ENCODE measurements around the gene NIPAL3. TPM values are rescaled to one million over a fixed set of nuclear protein-coding genes. Genes with fewer than 3 reads are reported as not detected.

NIPAL3 gene
- total RNA-seq, 2 experiments from 2014 or later: 58.1 to 59.2 TPM

GRCh38 chr1:24392982-24393650, 22.5 kb upstream of the NIPAL3 start:
- H3K36me3 Mint-ChIP-seq (ENCODE audit: low read depth): peaks cover 4% of the 10 kb centered on the region
- no peak overlapping the region for H3K4me3 Mint-ChIP-seq
- DNase-seq: no peak
- peak overlapping the region; percentile 86 for H3K27ac Mint-ChIP-seq
- CTCF ChIA-PET: interaction anchor here (0.6 to 7.5 kb wide), 28 partner anchors 9 to 267 kb away, joined by 3 to 304 read pairs (median 4); partner anchors contain the start of genes NIPAL3 and STPG1
- no peaks in the 10 kb centered on the region for H3K9me3 Mint-ChIP-seq
- no peaks in the 10 kb centered on the region for H3K27me3 Mint-ChIP-seq (ENCODE audit: low read depth)
- intact Hi-C loops (cut with micrococcal nuclease): loop anchor here (1.0 to 10.0 kb wide), 4 partner anchors 22 to 442 kb away; partner anchors contain the start of gene NIPAL3
- peaks cover 47% of the 10 kb centered on the region for H3K4me1 Mint-ChIP-seq (ENCODE audit: low read depth)

DNA sequence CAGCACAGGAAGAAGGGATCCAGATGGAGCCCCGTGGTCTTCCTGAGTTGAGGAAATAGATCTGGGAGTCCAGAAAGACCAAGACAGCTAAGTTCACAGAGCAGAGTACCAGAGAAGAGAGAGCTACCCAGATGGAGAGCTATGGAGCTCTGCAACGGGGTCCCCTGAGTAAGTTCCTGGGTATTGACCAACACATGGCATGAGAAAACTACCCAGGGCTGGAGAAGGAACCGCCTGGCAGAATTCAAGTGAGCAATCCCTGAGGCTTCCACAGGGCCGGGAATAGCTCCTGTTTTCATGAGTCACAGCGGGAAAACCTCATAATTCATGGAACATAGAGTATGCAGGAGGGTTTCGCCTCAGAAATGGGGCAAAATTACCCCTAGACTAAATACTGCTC, 21.7 kb upstream of the NIPAL3 start:
- Mint-ChIP-seq H3K4me3 (no peak overlapping the region), H3K4me1 (ENCODE audit: low read depth) (peaks cover 47% of the 10 kb centered on the region), H3K9me3 (no peaks in the 10 kb centered on the region), H3K36me3 (ENCODE audit: low read depth) (peaks cover 4% of the 10 kb centered on the region), H3K27ac (no peak overlapping the region), H3K27me3 (ENCODE audit: low read depth) (no peaks in the 10 kb centered on the region)
- intact Hi-C loops (cut with micrococcal nuclease): loop anchor here (10.0 kb wide), 1 partner anchor 441 kb away; no protein-coding TSS in a partner anchor
- CTCF ChIA-PET: interaction anchor here (0.8 to 7.5 kb wide), 16 partner anchors 9 to 249 kb away, joined by 3 to 304 read pairs (median 14); partner anchors contain the start of genes NIPAL3 and STPG1
- DNase-seq: no peak

GRCh38 chr1:24400065-24400464, 15.5 kb upstream of the NIPAL3 start:
- Mint-ChIP-seq H3K27me3 (ENCODE audit: low read depth) (no peaks in the 10 kb centered on the region), H3K9me3 (no peaks in the 10 kb centered on the region), H3K27ac (no peak overlapping the region), H3K4me1 (ENCODE audit: low read depth) (peaks cover 13% of the 10 kb centered on the region), H3K36me3 (ENCODE audit: low read depth) (peaks cover 13% of the 10 kb centered on the region), H3K4me3 (no peak overlapping the region)
- DNase-seq: no peak
- intact Hi-C loops (cut with micrococcal nuclease): no loop called here
- CTCF ChIA-PET: interaction anchor here (0.9 to 2.4 kb wide), 7 partner anchors 9 to 201 kb away, joined by 3 to 8 read pairs (median 3); partner anchors contain the start of genes NIPAL3 and STPG1

DNA sequence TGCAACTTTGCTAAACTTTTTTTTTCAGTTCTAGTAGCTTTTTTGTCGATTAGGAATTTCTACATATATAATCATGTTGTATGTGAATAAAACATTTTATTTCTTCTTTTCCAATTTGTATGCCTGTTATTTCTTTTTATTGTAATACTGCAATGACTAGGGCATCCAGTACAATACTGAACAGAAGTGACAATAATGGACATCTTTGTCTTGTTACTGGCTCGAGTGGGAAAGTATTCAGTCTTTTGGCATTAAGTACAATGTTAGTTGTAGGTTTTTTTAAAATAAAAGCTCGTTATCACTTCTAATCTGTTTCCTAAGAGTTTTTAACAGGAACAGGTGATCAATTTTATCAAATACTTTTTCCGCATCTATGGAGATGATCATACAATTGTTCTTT, 11.8 kb upstream of the NIPAL3 start:
- Mint-ChIP-seq H3K27ac (no peak overlapping the region), H3K36me3 (ENCODE audit: low read depth) (peaks cover 11% of the 10 kb centered on the region), H3K27me3 (ENCODE audit: low read depth) (no peaks in the 10 kb centered on the region), H3K4me3 (no peak overlapping the region), H3K4me1 (ENCODE audit: low read depth) (peaks cover 12% of the 10 kb centered on the region), H3K9me3 (no peaks in the 10 kb centered on the region)
- intact Hi-C loops (cut with micrococcal nuclease): no loop called here
- no peak for DNase-seq
- CTCF ChIA-PET: interaction anchor here (0.8 to 2.0 kb wide), 5 partner anchors 9 to 205 kb away, joined by 3 to 9 read pairs (median 5); partner anchors contain the start of genes NIPAL3 and STPG1

DNA sequence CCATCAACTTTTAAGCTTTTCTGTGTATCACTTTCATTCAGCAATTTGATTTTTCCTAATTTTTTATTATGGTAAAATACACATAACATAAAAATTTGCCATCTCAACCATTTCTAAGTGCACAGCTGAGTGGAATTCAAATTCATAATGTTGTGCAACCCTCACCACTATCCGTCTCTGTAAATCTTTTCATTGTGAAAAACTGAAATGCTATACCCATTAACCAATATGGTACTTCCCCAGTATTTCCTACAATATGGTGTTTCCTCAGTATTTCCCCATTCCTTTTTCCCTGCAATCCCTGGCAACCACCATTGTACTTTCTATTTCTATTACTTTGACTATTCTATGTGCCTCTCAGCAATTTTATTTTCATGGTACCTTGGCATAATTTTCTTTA, 8.8 kb upstream of the NIPAL3 start:
- H3K4me3 Mint-ChIP-seq: no peak overlapping the region
- CTCF ChIA-PET: interaction anchor here (0.7 to 1.2 kb wide), 2 partner anchors 21 to 207 kb away, joined by 3 read pairs; no protein-coding TSS in a partner anchor
- intact Hi-C loops (cut with micrococcal nuclease): no loop called here
- DNase-seq: no peak
- no peak overlapping the region for H3K27ac Mint-ChIP-seq
- H3K4me1 Mint-ChIP-seq (ENCODE audit: low read depth): peaks cover 7% of the 10 kb centered on the region
- H3K36me3 Mint-ChIP-seq (ENCODE audit: low read depth): no peaks in the 10 kb centered on the region
- no peaks in the 10 kb centered on the region for H3K27me3 Mint-ChIP-seq (ENCODE audit: low read depth)
- no peaks in the 10 kb centered on the region for H3K9me3 Mint-ChIP-seq

GRCh38 chr1:24409535-24409934, 6.1 kb upstream of the NIPAL3 start:
- CTCF ChIA-PET: interaction anchor here (0.6 to 2.7 kb wide), 7 partner anchors 10 to 227 kb away, joined by 3 to 8 read pairs (median 4); no protein-coding TSS in a partner anchor
- intact Hi-C loops (cut with micrococcal nuclease): no loop called here
- no peak overlapping the region for H3K4me3 Mint-ChIP-seq
- H3K9me3 Mint-ChIP-seq: no peaks in the 10 kb centered on the region
- no peaks in the 10 kb centered on the region for H3K27me3 Mint-ChIP-seq (ENCODE audit: low read depth)
- H3K36me3 Mint-ChIP-seq (ENCODE audit: low read depth): no peaks in the 10 kb centered on the region
- DNase-seq: no peak
- peaks cover 18% of the 10 kb centered on the region for H3K4me1 Mint-ChIP-seq (ENCODE audit: low read depth)
- no peak overlapping the region for H3K27ac Mint-ChIP-seq

DNA sequence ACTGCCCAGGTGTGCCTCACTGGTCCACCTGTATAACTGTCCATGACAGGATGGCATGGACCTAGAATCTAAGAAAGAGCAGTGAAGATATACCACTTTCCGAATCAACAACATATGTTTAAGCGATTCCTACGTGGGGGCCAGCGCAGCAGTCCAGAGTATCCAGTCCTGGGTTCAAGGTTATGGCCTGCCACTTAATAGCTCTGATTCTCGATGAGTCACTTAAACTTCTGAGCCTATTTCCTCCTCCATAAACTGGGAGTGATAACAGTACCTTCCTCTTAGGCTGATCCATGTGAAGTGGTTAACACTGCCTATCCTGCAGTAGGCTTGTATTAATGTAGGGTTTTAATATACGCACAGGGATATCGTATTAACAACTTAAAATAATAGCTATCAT, 4.9 kb upstream of the NIPAL3 start:
- intact Hi-C loops (cut with micrococcal nuclease): no loop called here
- no peaks in the 10 kb centered on the region for H3K36me3 Mint-ChIP-seq (ENCODE audit: low read depth)
- H3K27ac Mint-ChIP-seq: no peak overlapping the region
- no peaks in the 10 kb centered on the region for H3K27me3 Mint-ChIP-seq (ENCODE audit: low read depth)
- no peak for DNase-seq
- CTCF ChIA-PET: interaction anchor here (0.7 to 3.6 kb wide), 5 partner anchors 17 to 209 kb away, joined by 3 to 20 read pairs (median 3); no protein-coding TSS in a partner anchor
- H3K4me3 Mint-ChIP-seq: no peak overlapping the region
- peaks cover 25% of the 10 kb centered on the region for H3K4me1 Mint-ChIP-seq (ENCODE audit: low read depth)
- no peaks in the 10 kb centered on the region for H3K9me3 Mint-ChIP-seq

DNA sequence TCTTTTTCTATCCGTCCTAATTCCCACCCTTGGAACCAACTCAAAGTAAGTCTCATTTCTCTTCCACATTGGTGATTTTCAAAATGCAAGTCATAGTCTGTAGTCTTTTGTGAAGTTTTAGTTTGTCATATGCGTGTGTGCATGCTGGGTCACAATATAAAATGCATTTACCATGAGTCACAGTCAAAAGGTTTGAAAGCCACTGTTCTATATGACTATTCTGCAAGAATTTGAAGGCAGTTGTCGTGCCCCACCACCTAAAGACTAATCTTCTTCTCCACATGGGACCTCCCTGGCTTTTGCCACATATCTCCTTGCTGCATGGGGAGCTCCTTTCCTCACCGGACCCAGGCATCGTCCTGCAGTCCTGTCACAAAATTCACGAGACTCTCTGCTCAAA, 3.6 kb upstream of the NIPAL3 start:
- CTCF ChIA-PET: interaction anchor here (1.0 to 3.6 kb wide), 5 partner anchors 12 to 224 kb away, joined by 3 to 20 read pairs (median 3); no protein-coding TSS in a partner anchor
- Mint-ChIP-seq H3K27me3 (ENCODE audit: low read depth) (no peaks in the 10 kb centered on the region), H3K36me3 (ENCODE audit: low read depth) (peaks cover 8% of the 10 kb centered on the region), H3K4me3 (no peak overlapping the region), H3K4me1 (ENCODE audit: low read depth) (peaks cover 30% of the 10 kb centered on the region), H3K27ac (no peak overlapping the region), H3K9me3 (no peaks in the 10 kb centered on the region)
- intact Hi-C loops (cut with micrococcal nuclease): loop anchor here (2.0 kb wide), 1 partner anchor 27 kb away; no protein-coding TSS in a partner anchor
- peak; percentile 31 for DNase-seq

DNA sequence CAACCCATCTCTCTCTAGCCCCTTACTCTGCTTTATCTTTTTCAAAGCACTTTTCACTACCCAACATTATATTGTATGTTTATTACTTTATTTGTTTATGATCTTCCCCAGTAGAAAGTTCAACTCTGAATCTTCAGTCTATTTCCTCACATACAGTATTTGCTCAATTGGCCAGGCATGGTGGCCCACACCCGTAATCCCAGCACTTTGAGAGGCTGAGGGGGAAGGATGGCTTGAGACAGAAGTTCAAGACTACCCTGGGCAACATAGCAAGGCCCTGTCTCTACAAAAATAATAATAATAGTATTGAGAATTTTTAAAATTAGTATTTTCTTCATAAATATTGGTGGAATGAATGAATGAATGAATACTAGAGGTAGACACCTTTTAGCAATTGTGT, 3.2 kb upstream of the NIPAL3 start:
- H3K27ac Mint-ChIP-seq: no peak overlapping the region

GRCh38 chr1:24413350-24414163, 2.0 kb upstream of the NIPAL3 start, which contains the start of gene STPG1:
TSS of gene STPG1 (minus strand) at chr1:24413782. CDS start at chr1:24401388, 12,394 bp downstream.
- DNase-seq: peak; percentile 85
- peaks cover 43% of the 10 kb centered on the region for H3K4me1 Mint-ChIP-seq (ENCODE audit: low read depth)
- H3K36me3 Mint-ChIP-seq (ENCODE audit: low read depth): peaks cover 10% of the 10 kb centered on the region
- no peaks in the 10 kb centered on the region for H3K27me3 Mint-ChIP-seq (ENCODE audit: low read depth)
- H3K4me3 Mint-ChIP-seq: peak within 1 kb of the TSS; percentile 84
- no peaks in the 10 kb centered on the region for H3K9me3 Mint-ChIP-seq
- CTCF ChIA-PET: interaction anchor here (0.6 to 6.8 kb wide), 11 partner anchors 10 to 800 kb away, joined by 3 to 43 read pairs (median 8); partner anchors contain the start of gene RCAN3
- intact Hi-C loops (cut with micrococcal nuclease): loop anchor here (2.0 kb wide), 2 partner anchors 29 to 229 kb away; partner anchors contain the start of gene SRRM1
- peak within 1 kb of the TSS; percentile 78 for H3K27ac Mint-ChIP-seq

More for the DNA sequence above, 3.2 kb upstream of the NIPAL3 start:
- Mint-ChIP-seq H3K27me3 (ENCODE audit: low read depth) (no peaks in the 10 kb centered on the region), H3K9me3 (no peaks in the 10 kb centered on the region), H3K4me1 (ENCODE audit: low read depth) (peaks cover 34% of the 10 kb centered on the region), H3K36me3 (ENCODE audit: low read depth) (peaks cover 8% of the 10 kb centered on the region), H3K4me3 (no peak overlapping the region)
- CTCF ChIA-PET: interaction anchor here (1.0 to 3.6 kb wide), 6 partner anchors 9 to 223 kb away, joined by 3 to 21 read pairs (median 6); no protein-coding TSS in a partner anchor
- intact Hi-C loops (cut with micrococcal nuclease): loop anchor here (2.0 kb wide), 1 partner anchor 28 kb away; no protein-coding TSS in a partner anchor
- DNase-seq: no peak

DNA sequence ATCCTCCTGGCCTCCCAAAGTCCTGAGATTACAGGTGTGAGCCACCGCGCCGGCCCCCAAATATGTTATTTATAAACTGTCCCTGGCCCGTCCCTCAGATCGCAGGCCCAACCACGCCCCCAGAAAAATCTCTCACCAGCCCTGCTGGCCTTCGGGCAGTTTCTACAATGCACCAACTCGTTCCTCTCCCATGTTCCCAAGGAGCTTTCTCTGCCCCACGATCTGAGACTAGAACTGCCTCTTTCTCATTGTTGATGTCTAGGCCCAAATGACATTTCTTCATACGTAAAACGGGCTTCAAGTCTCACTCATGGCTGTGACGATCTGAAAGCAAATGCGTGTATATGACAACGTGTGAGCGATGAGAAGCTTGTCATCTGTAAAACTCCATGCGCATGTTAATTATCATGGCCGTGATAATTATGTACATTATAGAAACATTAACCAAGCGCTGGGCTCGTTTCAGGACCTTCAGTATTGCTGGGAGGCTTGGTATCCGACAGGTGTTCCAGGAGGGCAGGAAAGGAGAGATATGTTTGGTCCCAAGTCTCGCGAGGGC, 748 bp upstream of the NIPAL3 start:
- DNase-seq: no peak
- H3K9me3 Mint-ChIP-seq: no peaks in the 10 kb centered on the region
- H3K4me1 Mint-ChIP-seq (ENCODE audit: low read depth): peaks cover 53% of the 10 kb centered on the region
- no peaks in the 10 kb centered on the region for H3K27me3 Mint-ChIP-seq (ENCODE audit: low read depth)
- H3K36me3 Mint-ChIP-seq (ENCODE audit: low read depth): peaks cover 21% of the 10 kb centered on the region
- CTCF ChIA-PET: interaction anchor here (0.5 to 6.8 kb wide), 38 partner anchors 9 to 246 kb away, joined by 3 to 43 read pairs (median 4); partner anchors contain the start of gene RCAN3
- peak overlapping the region; percentile 94 for H3K4me3 Mint-ChIP-seq
- peak overlapping the region; percentile 79 for H3K27ac Mint-ChIP-seq
- intact Hi-C loops (cut with micrococcal nuclease): loop anchor here (1.0 to 2.0 kb wide), 10 partner anchors 23 to 329 kb away; partner anchors contain the start of gene SRRM1

Measured in activated naive CD4-positive, alpha-beta T cell treated with anti-CD3 and anti-CD28 coated beads for 36 hours (primary cell).